AG04450 (cell line): ENCODE measurements around the gene CPVL. TPM values are rescaled to one million over a fixed set of nuclear protein-coding genes. Genes with fewer than 3 reads are reported as not detected.

Experiments
- CTCF ChIA-PET: fragments of 300-600, 350-600 bp; formaldehyde crosslinking; extraction: SDS; loops from one replicate; lab custom pipeline; 2022; ENCODE audit warnings: antibody characterized with exemption, inconsistent platforms; lab: Charles Lee
- POLR2A ChIA-PET: fragments of 350-600 bp; formaldehyde crosslinking; extraction: SDS; loops from one replicate; lab custom pipeline; 2021; ENCODE audit warnings: antibody characterized with exemption, inconsistent platforms; lab: Yijun Ruan, JAX
- DNase-seq: peaks from one replicate; pipeline ENCODE4 v3.0.0-alpha.2; 2011; ENCODE audit warnings: low read depth, low spot score
- H3K27ac ChIP-seq: one replicate; pipeline ENCODE4 v1.5.1; 2012; ENCODE audit warnings: low read depth, low read length, control low read depth
- H3K27me3 ChIP-seq: one replicate; pipeline ENCODE4 v1.6.0; 2012; ENCODE audit warnings: low read length; ENCODE audit not compliant: control insufficient read depth, insufficient read depth
- H3K4me3 ChIP-seq: 2 replicates; pipeline ENCODE4 v1.5.1; 2011; ENCODE audit warnings: mild to moderate bottlenecking, low read depth, low read length, control low read depth
- H3K9me3 ChIP-seq: 2 replicates; pipeline ENCODE4 v1.5.1; 2012; ENCODE audit warnings: low read length; ENCODE audit not compliant: control insufficient read depth, insufficient read depth
- polyA plus RNA-seq: library from polyadenylated mRNA; depleted of rRNA; stranded (reverse); fragments of >200 nt; gene quantifications from 2 replicates; pipeline ENCODE4 v1.2.3, GENCODE V29; 2011
- TF ChIP-seq, protein P1 (sequence below): IDR thresholded peaks from 2 replicates; pipeline ENCODE4 v1.5.1; 2011; ENCODE audit warnings: low read depth, low read length, control low read depth, inconsistent platforms

CPVL gene
- polyA plus RNA-seq, 1 experiment: not detected

DNA sequence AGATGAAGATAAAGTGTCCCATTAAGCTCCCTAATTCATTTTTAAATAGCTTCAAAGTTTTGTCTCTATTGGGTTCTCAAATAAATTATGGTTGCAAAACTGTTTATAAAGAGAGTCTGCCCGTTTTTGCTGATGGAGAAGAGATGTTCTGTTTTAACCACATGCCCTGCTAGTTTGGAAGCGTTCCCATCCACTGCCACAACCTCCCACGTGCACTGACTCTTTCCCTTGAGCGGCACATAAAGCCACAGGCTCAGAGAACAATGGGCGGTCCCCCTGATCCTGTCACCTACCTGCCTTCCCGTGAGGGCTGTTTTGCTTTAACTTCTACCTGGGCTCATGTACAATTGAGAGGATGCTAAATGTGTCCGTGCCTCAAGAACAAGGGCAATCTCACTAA, 65.5 kb downstream of the CPVL start:
- DNase-seq: no peak
- TF ChIP-seq, protein P1, sequence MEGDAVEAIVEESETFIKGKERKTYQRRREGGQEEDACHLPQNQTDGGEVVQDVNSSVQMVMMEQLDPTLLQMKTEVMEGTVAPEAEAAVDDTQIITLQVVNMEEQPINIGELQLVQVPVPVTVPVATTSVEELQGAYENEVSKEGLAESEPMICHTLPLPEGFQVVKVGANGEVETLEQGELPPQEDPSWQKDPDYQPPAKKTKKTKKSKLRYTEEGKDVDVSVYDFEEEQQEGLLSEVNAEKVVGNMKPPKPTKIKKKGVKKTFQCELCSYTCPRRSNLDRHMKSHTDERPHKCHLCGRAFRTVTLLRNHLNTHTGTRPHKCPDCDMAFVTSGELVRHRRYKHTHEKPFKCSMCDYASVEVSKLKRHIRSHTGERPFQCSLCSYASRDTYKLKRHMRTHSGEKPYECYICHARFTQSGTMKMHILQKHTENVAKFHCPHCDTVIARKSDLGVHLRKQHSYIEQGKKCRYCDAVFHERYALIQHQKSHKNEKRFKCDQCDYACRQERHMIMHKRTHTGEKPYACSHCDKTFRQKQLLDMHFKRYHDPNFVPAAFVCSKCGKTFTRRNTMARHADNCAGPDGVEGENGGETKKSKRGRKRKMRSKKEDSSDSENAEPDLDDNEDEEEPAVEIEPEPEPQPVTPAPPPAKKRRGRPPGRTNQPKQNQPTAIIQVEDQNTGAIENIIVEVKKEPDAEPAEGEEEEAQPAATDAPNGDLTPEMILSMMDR: no peak
- Histone ChIP-seq H3K27ac (no peak overlapping the region), H3K4me3 (no peak overlapping the region), H3K27me3 (no peaks in the 10 kb centered on the region), H3K9me3 (no peaks in the 10 kb centered on the region)
- CTCF ChIA-PET: interaction anchor here (1.0 to 2.2 kb wide), 3 partner anchors 26 to 159 kb away, joined by 4 to 11 read pairs (median 7); no protein-coding TSS in a partner anchor
- POLR2A ChIA-PET: no interaction called here

DNA sequence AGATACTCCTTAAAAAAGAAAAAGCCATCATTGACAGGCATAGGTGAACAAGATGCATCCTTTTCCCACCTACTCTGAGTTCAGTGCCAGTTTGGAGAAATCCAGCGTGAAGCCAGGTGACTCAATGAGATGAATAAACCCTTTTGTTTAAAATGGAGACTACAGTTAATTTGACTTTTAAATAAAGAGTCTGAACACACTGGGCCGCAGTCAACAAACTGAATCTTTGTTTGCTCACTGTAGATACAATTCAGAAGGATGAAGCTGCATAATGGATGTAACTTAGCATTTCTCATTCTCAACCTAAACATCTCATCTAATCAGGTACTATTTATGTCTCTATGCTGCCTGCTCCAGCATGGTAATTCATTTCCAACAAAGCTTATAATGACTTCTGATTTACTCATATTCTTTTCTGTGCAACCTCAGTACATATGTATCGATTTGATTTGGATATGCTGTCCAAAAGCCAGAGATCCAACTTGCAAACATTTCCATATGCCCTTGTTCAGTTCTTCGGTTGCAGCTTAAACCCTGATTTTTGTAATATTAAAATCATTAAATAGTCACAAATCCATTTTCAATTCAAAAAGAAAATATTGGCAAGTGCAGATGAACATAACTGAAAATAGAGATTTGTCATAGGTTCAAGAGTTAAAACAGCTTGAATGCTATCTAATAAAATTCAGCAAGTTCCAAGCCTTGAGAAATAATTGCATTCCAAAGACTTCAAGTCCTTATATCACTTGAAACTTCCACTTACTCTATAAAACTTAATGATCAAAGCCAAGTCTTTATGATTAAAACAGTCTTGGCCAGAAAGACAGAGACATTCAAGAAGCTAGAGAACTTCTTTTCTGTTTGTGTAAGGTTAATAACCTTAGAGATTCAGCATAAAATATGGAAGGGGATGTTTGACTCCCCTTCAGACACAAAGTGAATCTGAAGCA, 67.8 kb downstream of the CPVL start:
- ChIA-PET POLR2A (interaction anchor here (0.6 kb wide), 1 partner anchor 61 kb away, joined by 6 read pairs; no protein-coding TSS in a partner anchor), CTCF (no interaction called here)
- DNase-seq: no peak
- no peaks in the 10 kb centered on the region for H3K9me3 ChIP-seq
- no peak overlapping the region for H3K27ac ChIP-seq
- no peak overlapping the region for H3K4me3 ChIP-seq
- no peaks in the 10 kb centered on the region for H3K27me3 ChIP-seq
- TF ChIP-seq, protein P1: no peak

GRCh38 chr7:29077854-29078253, 68.5 kb downstream of the CPVL start:
- CTCF ChIA-PET: interaction anchor here (1.9 kb wide), 1 partner anchor 151 kb away, joined by 8 read pairs; no protein-coding TSS in a partner anchor
- Histone ChIP-seq H3K4me3 (no peak overlapping the region), H3K9me3 (no peaks in the 10 kb centered on the region), H3K27me3 (no peaks in the 10 kb centered on the region), H3K27ac (no peak overlapping the region)
- POLR2A ChIA-PET: no interaction called here
- TF ChIP-seq, protein P1: no peak
- DNase-seq: no peak

GRCh38 chr7:29077176-29077575, 69.2 kb downstream of the CPVL start:
- H3K4me3 ChIP-seq: no peak overlapping the region
- no peaks in the 10 kb centered on the region for H3K27me3 ChIP-seq
- TF ChIP-seq, protein P1: no peak
- CTCF ChIA-PET: interaction anchor here (1.1 to 1.9 kb wide), 4 partner anchors 29 to 154 kb away, joined by 3 to 8 read pairs (median 6); no protein-coding TSS in a partner anchor
- POLR2A ChIA-PET: no interaction called here
- H3K9me3 ChIP-seq: no peaks in the 10 kb centered on the region
- H3K27ac ChIP-seq: no peak overlapping the region
- no peak for DNase-seq

GRCh38 chr7:29076631-29077030, 69.7 kb downstream of the CPVL start:
- ChIA-PET CTCF (interaction anchor here (1.1 to 1.9 kb wide), 4 partner anchors 30 to 154 kb away, joined by 3 to 8 read pairs (median 6); no protein-coding TSS in a partner anchor), POLR2A (interaction anchor here (0.6 kb wide), 1 partner anchor 172 kb away, joined by 3 read pairs; no protein-coding TSS in a partner anchor)
- no peaks in the 10 kb centered on the region for H3K27me3 ChIP-seq
- H3K27ac ChIP-seq: no peak overlapping the region
- no peak overlapping the region for H3K4me3 ChIP-seq
- no peak for DNase-seq
- no peaks in the 10 kb centered on the region for H3K9me3 ChIP-seq
- TF ChIP-seq, protein P1: no peak
